H1 (cell line): ENCODE measurements around the gene RHOU. TPM values are rescaled to one million over a fixed set of nuclear protein-coding genes. Genes with fewer than 3 reads are reported as not detected.

ENCODE experiments used
- CTCF ChIA-PET: fragments of 300-600 bp; sonication (Branson Sonifier 250); formaldehyde crosslinking; loops from one replicate; lab custom pipeline; 2021; ENCODE audit not compliant: partially characterized antibody; lab: Charles Lee
- POLR2A ChIA-PET: fragments of 300-600 bp; sonication (Branson Sonifier 250); formaldehyde crosslinking; loops from one replicate; lab custom pipeline; 2021; ENCODE audit warnings: inconsistent platforms; ENCODE audit not compliant: partially characterized antibody; lab: Charles Lee
- DNase-seq, 2 experiments: peaks; one replicate each; pipeline versions ENCODE4 v3.0.0 to v3.0.0-alpha.2; 2010 to 2022; ENCODE audit warnings: low spot score in 2 of 2, low read depth in 1 of 2, mixed read lengths in 1 of 2
- FAIRE-seq: peaks from 2 replicates; lab custom pipeline; 2011; peaks lifted over from hg19 to GRCh38; lab: Jason Lieb, UNC
- H2AFZ ChIP-seq: 2 replicates; pipeline ENCODE4 v1.8.1; 2012; ENCODE audit warnings: low read length, inconsistent platforms
- H2AK5ac ChIP-seq: 2 replicates; pipeline ENCODE4 v1.6.1; 2013; ENCODE audit warnings: low read depth, low read length
- H2BK120ac ChIP-seq: replicated peaks from 2 replicates; pipeline ENCODE3; 2013; ENCODE audit warnings: low read depth, low read length, inconsistent platforms
- H2BK12ac ChIP-seq: 2 replicates; pipeline ENCODE4 v1.6.1; 2013; ENCODE audit warnings: low read depth, low read length
- H2BK15ac ChIP-seq: 2 replicates; pipeline ENCODE4 v1.6.1; 2013; ENCODE audit warnings: low read length
- H2BK20ac ChIP-seq: 2 replicates; pipeline ENCODE4 v1.6.1; 2013; ENCODE audit warnings: low read length
- H2BK5ac ChIP-seq: 2 replicates; pipeline ENCODE4 v1.6.1; 2013; ENCODE audit warnings: low read depth, low read length
- H3K14ac ChIP-seq: 2 replicates; pipeline ENCODE4 v1.6.1; 2013; ENCODE audit warnings: inconsistent platforms; ENCODE audit not compliant: insufficient read length
- H3K18ac ChIP-seq: 2 replicates; pipeline ENCODE4 v1.6.1; 2013; ENCODE audit warnings: low read length; ENCODE audit errors: extremely low read depth
- H3K23ac ChIP-seq: 2 replicates; pipeline ENCODE4 v1.6.1; 2013; ENCODE audit warnings: inconsistent platforms; ENCODE audit not compliant: insufficient read length
- H3K23me2 ChIP-seq: 2 replicates; pipeline ENCODE4 v1.6.1; 2013; ENCODE audit warnings: low read depth, low read length
- H3K27ac ChIP-seq: 2 replicates; pipeline ENCODE4 v1.6.1; 2011; ENCODE audit warnings: low read depth, low read length, inconsistent platforms
- H3K27me3 ChIP-seq, 4 experiments: replicated peaks in 1 of 4; 1 replicate in 1 of 4; 2 replicates in 3 of 4; pipeline versions ENCODE4 v1.6.1 to v1.8.1; 2011 to 2013; ENCODE audit warnings: low read length in 3 of 4, mild to moderate bottlenecking in 3 of 4, inconsistent platforms in 2 of 4, mixed read lengths in 2 of 4, moderate library complexity in 1 of 4; ENCODE audit not compliant: control insufficient read depth in 3 of 4, insufficient read depth in 3 of 4; ENCODE audit errors: extremely low read depth in 1 of 4
- H3K36me3 ChIP-seq, 4 experiments: 2 replicates each; pipeline versions ENCODE4 v1.6.1 to v1.8.1; 2011 to 2013; ENCODE audit warnings: mild to moderate bottlenecking in 4 of 4, low read length in 3 of 4, moderate library complexity in 2 of 4, control low read depth in 1 of 4, inconsistent platforms in 1 of 4; ENCODE audit not compliant: insufficient read depth in 4 of 4, control insufficient read depth in 2 of 4
- H3K4ac ChIP-seq: replicated peaks from 2 replicates; pipeline ENCODE3; 2013; ENCODE audit warnings: low read length, low read depth, mixed read lengths, inconsistent platforms; ENCODE audit not compliant: insufficient read length
- H3K4me1 ChIP-seq, 4 experiments: replicated peaks in 1 of 4; 1 replicate in 1 of 4; 2 replicates in 3 of 4; pipeline versions ENCODE4 v1.6.1 to v1.8.1; 2011 to 2013; ENCODE audit warnings: low read length in 3 of 4, inconsistent platforms in 2 of 4, mixed read lengths in 1 of 4; ENCODE audit not compliant: insufficient read depth in 4 of 4, control insufficient read depth in 3 of 4
- H3K4me2 ChIP-seq, 2 experiments: 2 replicates each; pipeline versions ENCODE4 v1.6.1 to v1.8.1; 2011 to 2013; ENCODE audit warnings: low read depth in 2 of 2, low read length in 2 of 2, control low read depth in 1 of 2, inconsistent platforms in 1 of 2, mild to moderate bottlenecking in 1 of 2; ENCODE audit not compliant: insufficient read depth in 1 of 2
- H3K4me3 ChIP-seq, 4 experiments: fragments of 200-600, 300-600 bp in 1 of 4; sonication (generic), shearing (Covaris generic), sonication (Bioruptor Twin) in 1 of 4; 2 replicates each; pipeline versions ENCODE4 v1.5.1 to v1.8.1; 2011 to 2016; ENCODE audit warnings: low read length in 4 of 4, low read depth in 3 of 4, control low read depth in 2 of 4, inconsistent platforms in 2 of 4, mild to moderate bottlenecking in 2 of 4, mixed read lengths in 1 of 4, moderate library complexity in 1 of 4; ENCODE audit not compliant: insufficient read depth in 2 of 4; ENCODE audit errors: extremely low read depth in 1 of 4
- H3K56ac ChIP-seq: replicated peaks from 2 replicates; pipeline ENCODE3; 2013; ENCODE audit warnings: low read depth, mild to moderate bottlenecking, mixed read lengths, low read length, inconsistent platforms; ENCODE audit not compliant: insufficient read length
- H3K79me1 ChIP-seq: 2 replicates; pipeline ENCODE4 v1.6.1; 2013; ENCODE audit warnings: low read depth, low read length, control low read depth
- H3K79me2 ChIP-seq, 2 experiments: 2 replicates each; pipeline versions ENCODE4 v1.6.1 to v1.8.1; 2012 to 2013; ENCODE audit warnings: low read length in 2 of 2, mild to moderate bottlenecking in 2 of 2, inconsistent platforms in 1 of 2; ENCODE audit not compliant: insufficient read depth in 2 of 2, control insufficient read depth in 1 of 2
- H3K9ac ChIP-seq, 4 experiments: replicated peaks in 1 of 4; 1 replicate in 1 of 4; 2 replicates in 3 of 4; pipeline versions ENCODE4 v1.6.1 to v1.8.1; 2011 to 2013; ENCODE audit warnings: low read depth in 3 of 4, low read length in 3 of 4, control low read depth in 2 of 4, mild to moderate bottlenecking in 2 of 4, moderate library complexity in 2 of 4, inconsistent platforms in 1 of 4; ENCODE audit errors: extremely low read depth in 1 of 4
- H3K9me3 ChIP-seq, 2 experiments: 2 replicates each; pipeline versions ENCODE4 v1.6.1 to v1.8.1; 2012 to 2013; ENCODE audit warnings: mild to moderate bottlenecking in 2 of 2, moderate library complexity in 2 of 2, control low read depth in 1 of 2, inconsistent platforms in 1 of 2, low read depth in 1 of 2, low read length in 1 of 2, mixed read lengths in 1 of 2; ENCODE audit not compliant: insufficient read depth in 2 of 2
- H4K20me1 ChIP-seq, 2 experiments: replicated peaks in 1 of 2; 2 replicates each; pipeline versions ENCODE3 to v1.8.1; 2011 to 2013; ENCODE audit warnings: inconsistent platforms in 2 of 2, low read length in 2 of 2, mild to moderate bottlenecking in 1 of 2; ENCODE audit not compliant: insufficient read depth in 2 of 2, control insufficient read depth in 1 of 2
- H4K5ac ChIP-seq: 2 replicates; pipeline ENCODE4 v1.6.1; 2013; ENCODE audit warnings: low read length, low read depth, mixed read lengths, inconsistent platforms; ENCODE audit not compliant: insufficient read length
- H4K8ac ChIP-seq: 2 replicates; pipeline ENCODE4 v1.8.0; 2013; ENCODE audit warnings: mild to moderate bottlenecking, moderate library complexity, low read length, inconsistent platforms; ENCODE audit not compliant: insufficient read depth; ENCODE audit errors: extremely low read depth
- H4K91ac ChIP-seq: replicated peaks from 2 replicates; pipeline ENCODE3; 2013; ENCODE audit warnings: low read length, mixed read lengths, inconsistent platforms; ENCODE audit not compliant: insufficient read length
- CBX5 ChIP-seq: fragments of 300-800, 300-1000 bp; sonication (generic); IDR thresholded peaks from 2 replicates; pipeline ENCODE4 v1.7.1; 2016; ENCODE audit warnings: antibody characterized with exemption, low read length, low read depth
- CHD2 ChIP-seq: IDR thresholded peaks from 2 replicates; pipeline ENCODE4 v1.6.1; 2012; ENCODE audit warnings: low read length, improper control_type of control experiment
- JUND ChIP-seq: IDR thresholded peaks from 2 replicates; pipeline ENCODE4 v1.6.1; 2011; ENCODE audit warnings: mild to moderate bottlenecking, improper control_type of control experiment, low read length
- NANOG ChIP-seq: IDR thresholded peaks from 2 replicates; pipeline ENCODE4 v1.6.1; 2011; ENCODE audit warnings: low read length, low read depth, mild to moderate bottlenecking, inconsistent platforms; ENCODE audit not compliant: insufficient read depth, poor library complexity, severe bottlenecking
- SUZ12 ChIP-seq: fragments of 200-600 bp; sonication (generic); IDR thresholded peaks from 2 replicates; pipeline ENCODE4 v1.6.1; 2012; ENCODE audit warnings: mild to moderate bottlenecking, inconsistent platforms, low read length, moderate library complexity, mixed read lengths
- WGBS, 2 experiments: shearing (Covaris generic) in 1 of 2; methylation state at CpG; one replicate each; pipeline versions ENCODE4 v1.1.6 to v1.1.7; 2013 to 2015; ENCODE audit warnings: low lambda C conversion rate in 2 of 2, mixed read lengths in 2 of 2, inconsistent platforms in 1 of 2, low coverage in 1 of 2, missing lambda C conversion rate in 1 of 2; ENCODE audit not compliant: insufficient replicate concordance in 2 of 2, insufficient coverage in 1 of 2, insufficient read length in 1 of 2; ENCODE audit errors: extremely low coverage in 1 of 2, missing lambda C conversion rate in 1 of 2; 5-methylcytosine and 5-hydroxymethylcytosine counted together
- polyA plus RNA-seq, 7 experiments: library from polyadenylated mRNA; depleted of rRNA in 3 of 7; stranded (reverse) in 5 of 7; unstranded in 2 of 7; fragments of >200 nt in 5 of 7; fragments of 200-250 nt in 2 of 7; gene quantifications; 1 replicate in 5 of 7; 2 replicates in 1 of 7; 4 replicates in 1 of 7; pipeline versions ENCODE4 v1.2.1 to v1.2.3, GENCODE V29; 2011 to 2013; ENCODE audit warnings: missing spikeins in 2 of 7, mixed read lengths in 2 of 7
- total RNA-seq: library from RNA; stranded (reverse); fragmentation: NEBNext Ultra II Directional; extraction: Animal tissue kit (Norgen Biotek cat#: 25700); gene quantifications from 2 replicates; pipeline ENCODE4 v1.2.1, GENCODE V29; 2021

RHOU gene
- total and polyA plus RNA-seq, 2 of the 8 experiments (the other 6 are each of a cell fraction or from before 2014, with no cell fraction given), result 3.0 to 3.4 TPM

DNA sequence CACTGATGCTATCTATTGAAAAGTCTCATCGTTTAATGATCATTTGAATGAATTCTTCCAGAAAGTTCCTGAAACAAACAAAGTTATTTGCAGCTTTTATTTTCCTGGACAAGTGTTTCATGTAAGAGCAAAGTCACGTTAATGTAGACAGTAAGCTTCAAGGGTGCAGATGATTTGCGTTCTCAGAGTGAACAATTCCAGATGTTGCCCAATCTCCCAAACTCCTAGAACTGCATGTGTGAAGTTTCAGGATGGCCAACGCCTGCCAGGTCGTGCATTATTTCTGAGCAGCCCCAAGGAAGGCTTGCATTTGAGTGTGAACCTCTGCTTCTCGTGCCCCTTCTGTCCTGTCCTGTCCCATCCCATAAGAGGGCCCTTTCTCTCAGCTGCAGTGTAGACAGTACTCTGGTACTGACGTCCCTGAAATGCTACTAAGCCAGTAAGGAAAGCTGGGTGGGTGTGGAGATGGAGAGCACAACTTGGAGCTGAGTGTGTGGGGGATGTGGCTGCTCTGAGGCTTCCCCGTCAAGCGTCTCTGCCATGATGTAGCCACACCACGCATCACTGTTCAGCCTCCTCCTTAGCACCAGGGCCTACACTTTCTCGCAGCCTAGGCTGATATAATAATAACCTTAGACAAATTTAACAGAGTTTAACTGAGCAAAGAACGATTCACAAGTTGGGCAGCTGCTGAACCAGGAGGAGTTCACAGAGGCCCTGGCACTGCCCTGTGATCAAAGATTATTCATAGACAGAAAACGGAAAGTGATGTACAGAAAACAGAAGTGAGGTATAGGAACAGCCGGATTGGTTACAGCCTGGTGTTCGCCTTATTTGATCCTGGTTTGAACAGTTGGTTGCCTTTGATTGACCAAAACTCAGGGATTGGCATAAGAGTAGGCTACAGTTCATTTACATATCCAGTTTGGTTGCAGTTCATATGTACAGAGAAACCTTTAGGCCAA is 50.4 kb downstream of the RHOU start:
- Histone ChIP-seq H3K14ac (no peak overlapping the region), H2BK120ac (no peak overlapping the region), H4K5ac (no peak overlapping the region), H3K18ac (no peak overlapping the region), H3K4me3 (no peak overlapping the region), H2BK12ac (no peak overlapping the region), H3K23ac (no peak overlapping the region), H3K4me2 (no peak overlapping the region), H3K79me1 (peaks cover 6% of the 10 kb centered on the region; the same call in 1 of the 2 replicates), H3K9ac (no peak overlapping the region; a peak in 1 of 7 replicates), H3K27me3 (no peaks in the 10 kb centered on the region; a peak in 1 of 7 replicates), H4K8ac (no peak overlapping the region), H3K27ac (no peak overlapping the region), H3K4me1 (no peaks in the 10 kb centered on the region), H3K9me3 (no peaks in the 10 kb centered on the region), H3K23me2 (peaks cover 12% of the 10 kb centered on the region; the same call in 1 of the 2 replicates), H2BK5ac (no peak overlapping the region), H2AK5ac (no peak overlapping the region), H3K79me2 (no peaks in the 10 kb centered on the region), H3K56ac (no peak overlapping the region), H4K20me1 (peaks cover 0 to 12% of the 10 kb centered on the region in 2 experiments), H2BK20ac (no peak overlapping the region), H3K36me3 (no peaks in the 10 kb centered on the region), H3K4ac (no peak overlapping the region), H2AFZ (no peak overlapping the region), H4K91ac (no peak overlapping the region), H2BK15ac (no peak overlapping the region)
- ChIA-PET POLR2A (interaction anchor here (1.2 kb wide), 1 partner anchor 9 kb away, joined by 4 read pairs; no protein-coding TSS in a partner anchor), CTCF (interaction anchor here (1.2 kb wide), 1 partner anchor 84 kb away, joined by 4 read pairs; no protein-coding TSS in a partner anchor)
- DNase-seq (no peak), FAIRE-seq (no peak)
- WGBS, 2 experiments, result 86% methylated on average over 15 of the region's 15 CpGs; no CpG with 5 or more reads in 1 of the 2 experiments
- TF ChIP-seq CBX5 (no peak), SUZ12 (no peak), JUND (no peak), NANOG (no peak), CHD2 (no peak)
